ENCODE data around the gene NHEJ1.

NHEJ1 gene

DNA sequence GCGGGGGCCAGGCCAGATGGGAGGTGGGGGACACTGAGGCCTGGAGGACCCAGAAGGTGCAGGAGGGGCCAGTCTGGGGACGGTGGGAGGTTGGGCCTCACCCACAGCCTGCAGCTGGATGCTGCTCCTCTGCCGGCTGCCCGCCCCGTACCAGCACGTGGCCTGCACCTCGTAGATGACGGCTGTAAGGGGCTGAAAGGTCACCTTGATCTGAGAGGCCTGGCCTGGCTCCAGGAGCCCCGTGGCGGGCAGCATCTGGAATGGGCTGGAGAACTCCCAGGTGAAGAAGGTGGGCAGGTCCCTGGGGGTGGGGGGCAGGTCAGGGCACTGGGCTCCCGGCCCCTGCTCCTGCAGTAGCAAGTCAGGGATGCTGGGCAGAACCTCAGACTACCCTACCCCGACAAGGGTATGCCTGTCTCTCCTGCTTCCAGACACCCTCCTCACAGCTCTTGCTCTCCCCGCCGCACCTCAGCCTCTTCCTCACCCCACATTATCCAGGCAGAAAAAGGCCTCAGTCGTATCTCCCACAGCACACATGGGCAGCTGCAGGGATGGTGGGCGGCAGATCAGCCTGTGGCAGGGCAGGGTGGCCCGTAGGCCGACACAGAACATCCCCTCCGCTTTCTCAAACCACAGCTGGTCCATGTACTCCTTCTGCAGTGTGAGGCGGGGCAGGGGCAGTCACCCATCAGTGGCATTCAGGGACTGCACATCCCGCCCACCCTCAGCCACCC lies 129.4 kb downstream of the NHEJ1 start:
- no peak for DNase-seq

DNA sequence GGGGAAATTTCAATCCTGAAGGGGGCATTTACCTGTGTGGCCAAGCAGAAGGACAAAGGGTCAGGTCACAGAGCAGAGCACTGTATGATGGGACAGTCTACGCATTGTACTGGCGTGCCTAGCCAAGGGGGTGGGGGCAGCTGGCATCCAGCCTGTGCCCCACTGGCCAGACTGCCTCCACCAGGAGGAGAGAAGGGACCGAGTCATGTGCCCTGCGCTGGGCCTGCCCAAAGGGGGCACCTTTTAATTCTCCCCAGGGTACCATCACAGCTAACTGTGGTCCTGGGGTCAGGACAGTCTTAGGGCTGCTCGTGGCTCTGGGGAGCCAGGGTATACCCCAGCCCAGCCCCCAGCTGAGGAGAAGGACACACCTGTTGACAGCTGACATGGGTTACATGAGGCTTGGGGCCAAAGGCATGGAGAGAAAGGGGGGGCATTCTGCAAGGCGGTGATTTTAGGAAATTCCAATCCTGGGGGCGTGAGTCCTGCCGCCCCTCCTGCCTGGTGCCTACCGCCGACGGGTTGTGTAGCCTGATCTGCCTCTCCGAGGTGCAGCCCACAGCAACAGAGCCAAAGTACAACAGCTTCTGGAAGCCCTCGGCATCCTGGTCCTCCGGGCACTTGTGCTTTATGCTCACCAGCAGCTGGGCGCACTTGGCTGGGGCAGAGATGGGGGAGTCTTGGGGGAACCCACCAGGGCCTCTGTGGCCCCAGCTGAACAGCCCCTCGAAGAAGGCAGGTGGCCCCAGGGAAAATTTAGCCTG lies 130.3 kb downstream of the NHEJ1 start:
- no peak for DNase-seq

GRCh38 chr2:219029829-219030165 lies 130.8 kb downstream of the NHEJ1 start:
- peak in 50 of 51 donors; percentile 20 to 91 (median 65) for DNase-seq

DNA sequence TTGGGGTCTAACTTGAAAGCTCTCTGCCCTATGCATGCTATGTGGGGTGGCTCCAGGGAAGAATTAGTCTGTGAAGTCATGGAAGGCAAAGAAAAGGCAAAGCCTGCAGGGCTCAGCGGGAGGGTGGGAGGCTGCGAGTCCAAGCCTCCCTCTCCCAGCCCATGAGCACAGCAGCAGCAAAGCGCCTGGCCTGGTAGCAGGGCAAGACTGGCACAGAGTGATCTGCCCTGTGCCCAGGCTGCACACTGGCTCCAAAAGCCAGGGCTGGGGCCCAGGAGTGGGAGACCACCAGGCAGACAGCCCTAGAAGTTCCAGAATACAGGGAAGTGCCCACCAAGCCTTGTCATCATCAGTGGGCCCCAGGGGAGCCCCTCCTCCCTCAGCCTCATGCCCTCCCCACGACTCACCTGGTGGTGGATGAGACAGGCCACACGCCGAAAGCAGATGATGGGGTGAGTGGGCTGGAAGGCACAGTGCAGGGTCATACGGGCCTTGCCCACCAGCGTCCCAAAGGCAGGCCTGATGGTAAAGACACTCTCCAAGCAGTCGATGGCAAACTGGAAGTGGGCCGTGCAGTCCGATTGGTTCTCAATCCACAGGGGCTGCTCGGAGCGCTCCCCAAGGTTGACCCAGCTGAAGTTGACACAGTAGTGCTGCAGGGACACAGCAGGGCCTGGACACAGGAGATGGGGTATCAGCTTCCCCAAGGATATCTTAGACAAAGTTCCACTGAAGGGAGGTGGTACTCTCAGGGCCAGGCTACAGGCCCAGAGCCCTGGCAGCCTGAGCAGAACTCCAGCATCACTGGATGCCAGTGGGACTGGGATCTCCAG lies 131.4 kb downstream of the NHEJ1 start:
- DNase-seq, result no peak

GRCh38 chr2:219028141-219028540 lies 132.5 kb downstream of the NHEJ1 start:
- DNase-seq, result no peak

DNA sequence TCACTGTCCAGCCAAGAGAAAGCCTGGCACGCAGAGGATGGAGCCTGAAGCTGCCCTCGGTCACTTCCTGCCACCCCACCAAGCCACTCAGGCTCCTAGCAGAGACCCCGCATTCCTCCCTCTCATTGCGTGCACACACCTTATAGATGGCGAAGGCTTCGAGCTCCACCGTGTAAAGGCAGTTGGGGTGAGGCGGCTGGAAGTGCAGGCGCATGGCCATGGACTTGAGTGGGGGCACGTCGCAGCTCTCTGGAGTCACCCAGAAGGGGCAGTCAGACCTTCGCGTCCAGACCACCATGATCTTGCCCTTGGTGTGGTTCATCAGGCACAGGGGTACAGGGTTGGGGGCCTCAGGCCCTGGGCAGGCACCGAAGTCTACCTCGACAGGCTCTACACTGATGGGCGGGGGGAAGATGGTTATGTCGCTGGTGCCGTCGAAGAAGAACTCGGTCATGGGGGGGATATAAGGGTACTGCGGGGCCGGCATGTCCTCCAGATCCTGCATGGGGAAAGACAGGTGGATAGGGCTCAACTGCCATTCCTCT lies 133.0 kb downstream of the NHEJ1 start:
- no peak for DNase-seq

DNA sequence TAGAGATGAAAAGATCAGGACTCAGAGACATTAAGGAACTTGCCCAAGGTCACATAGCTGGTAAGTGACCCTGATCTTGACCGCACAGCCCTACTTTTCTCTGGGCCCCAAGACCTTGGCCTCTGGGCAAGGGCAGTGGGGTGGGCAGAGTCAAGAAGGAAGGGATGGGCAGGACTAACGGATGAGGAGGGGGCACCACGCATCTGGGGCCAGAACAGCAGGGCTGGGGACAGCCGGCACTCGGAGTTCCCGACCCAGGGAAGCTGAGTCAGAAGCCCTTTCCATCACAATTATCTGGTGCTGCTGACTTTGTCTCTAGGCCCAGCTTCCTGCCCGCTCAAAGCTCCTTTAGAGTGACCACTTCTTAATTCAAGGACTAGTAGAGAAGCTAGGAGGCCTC lies 133.7 kb downstream of the NHEJ1 start:
- DNase-seq, result no peak

DNA sequence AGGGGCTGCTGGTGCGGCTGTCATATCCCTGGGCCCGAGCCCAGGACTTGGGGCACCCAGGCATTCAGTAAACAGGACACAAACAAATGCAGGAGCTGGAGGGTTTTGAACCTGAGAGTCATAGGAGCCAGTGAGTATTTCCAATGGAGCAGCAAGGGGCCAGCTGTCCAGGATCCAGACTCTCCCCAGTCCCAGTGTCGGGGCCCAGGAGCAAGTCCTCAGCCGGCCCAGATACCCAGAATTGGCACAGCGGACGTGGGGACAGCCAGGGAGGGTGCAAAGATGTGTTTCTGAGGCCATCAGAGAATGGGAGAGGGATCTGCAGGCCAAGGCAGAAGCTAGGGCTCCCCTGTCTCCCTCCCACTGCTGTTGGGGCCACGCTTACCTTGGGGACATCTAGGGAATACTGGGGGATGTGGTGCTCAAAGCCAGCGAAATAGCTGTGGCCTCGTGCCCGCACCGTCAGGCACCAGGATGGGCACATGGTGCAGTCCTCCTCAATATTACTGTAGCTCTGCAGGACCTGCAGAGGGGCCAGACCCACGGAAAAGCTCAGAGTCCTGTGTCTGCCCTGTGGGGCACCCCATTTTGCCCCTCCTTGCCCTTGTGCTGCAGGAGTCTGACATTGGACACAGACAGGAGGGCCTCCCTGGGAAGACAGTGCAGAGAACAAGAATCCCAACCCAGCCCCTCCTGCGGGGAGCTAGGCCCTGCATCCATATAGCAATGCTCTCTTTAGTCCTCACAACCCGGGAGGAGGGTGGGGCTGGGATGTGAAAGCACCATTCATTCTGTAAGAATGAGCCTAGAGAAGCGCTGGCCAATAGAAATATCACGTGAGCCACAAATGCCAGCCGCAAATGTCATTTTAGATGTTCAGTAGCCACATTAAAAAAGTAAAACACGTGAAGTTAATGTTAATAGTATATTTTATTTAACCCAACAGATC lies 134.7 kb downstream of the NHEJ1 start:
- peak in 40 of 51 donors; percentile 6 to 87 (median 61) for DNase-seq

Measured in hypothalamus (tissue), 51 donors.